Hair follicle dermal papilla cell (primary cell): ENCODE data around the gene GATA6. TPM values are rescaled to one million over a fixed set of nuclear protein-coding genes. Genes with fewer than 3 reads are reported as not detected.

Experiments
- small RNA-seq: library from RNA; depleted of rRNA; stranded (forward); fragments of <200 nt; gene quantifications from one replicate; pipeline ENCODE3, GENCODE V24; 2012
- total RNA-seq: library from RNA; depleted of rRNA; stranded (reverse); fragments of >200 nt; gene quantifications from 2 replicates; pipeline ENCODE4 v1.2.3, GENCODE V29; 2012

GATA6 gene
- under 0.01 and 0.12 TPM in 2 replicates for total RNA-seq

GRCh38 chr18:22169011-22169888 lies at the start of gene GATA6:
Gene GATA6 (plus strand): TSS chr18:22169589. CDS start chr18:22171145, 1,556 bp downstream.

Small RNA genes lying within 50 kb of the gene (small RNA-seq; reads per million reads assigned to genes)
- gene RNU6-702P (0.27 reads per million), gene RNU6ATAC20P (not detected)

Other genes starting within 250 kb of the GATA6 start
- not detected in 2 replicates for gene CTAGE1, start 248.3 kb downstream of the GATA6 start, total RNA-seq